ENCODE measurements around the gene DOCK2.

DNA sequence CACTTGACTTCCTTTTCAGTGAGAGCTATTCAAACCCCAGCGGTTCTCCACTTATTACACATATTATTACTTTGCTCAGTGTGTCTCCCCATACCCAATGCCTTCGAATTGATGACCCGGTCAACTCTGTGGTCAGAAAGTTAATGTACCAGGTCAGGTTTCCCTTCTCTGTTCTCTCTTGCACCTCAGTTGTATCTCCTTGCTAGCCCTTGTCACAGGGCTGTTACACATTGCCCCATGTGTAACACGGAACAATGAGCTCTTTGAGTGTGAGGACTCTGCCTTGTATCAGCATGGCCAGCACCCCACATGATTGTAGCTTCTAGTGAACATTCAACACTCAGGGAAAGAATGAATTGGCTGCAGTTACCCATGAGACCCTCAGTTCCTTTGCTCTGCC is 73.6 kb downstream of the DOCK2 start:
- TF ChIP-seq, protein P1, sequence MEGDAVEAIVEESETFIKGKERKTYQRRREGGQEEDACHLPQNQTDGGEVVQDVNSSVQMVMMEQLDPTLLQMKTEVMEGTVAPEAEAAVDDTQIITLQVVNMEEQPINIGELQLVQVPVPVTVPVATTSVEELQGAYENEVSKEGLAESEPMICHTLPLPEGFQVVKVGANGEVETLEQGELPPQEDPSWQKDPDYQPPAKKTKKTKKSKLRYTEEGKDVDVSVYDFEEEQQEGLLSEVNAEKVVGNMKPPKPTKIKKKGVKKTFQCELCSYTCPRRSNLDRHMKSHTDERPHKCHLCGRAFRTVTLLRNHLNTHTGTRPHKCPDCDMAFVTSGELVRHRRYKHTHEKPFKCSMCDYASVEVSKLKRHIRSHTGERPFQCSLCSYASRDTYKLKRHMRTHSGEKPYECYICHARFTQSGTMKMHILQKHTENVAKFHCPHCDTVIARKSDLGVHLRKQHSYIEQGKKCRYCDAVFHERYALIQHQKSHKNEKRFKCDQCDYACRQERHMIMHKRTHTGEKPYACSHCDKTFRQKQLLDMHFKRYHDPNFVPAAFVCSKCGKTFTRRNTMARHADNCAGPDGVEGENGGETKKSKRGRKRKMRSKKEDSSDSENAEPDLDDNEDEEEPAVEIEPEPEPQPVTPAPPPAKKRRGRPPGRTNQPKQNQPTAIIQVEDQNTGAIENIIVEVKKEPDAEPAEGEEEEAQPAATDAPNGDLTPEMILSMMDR (optimal IDR thresholded peaks at IDR 0.05 in 1 of 3, IDR thresholded peaks at IDR 0.05 in 1 of 3, conservative IDR thresholded peaks at IDR 0.05 in 1 of 3; ENCODE audit: extremely low read depth in 1 of 3, insufficient read depth in 2 of 3, low read length in 3 of 3) = no peak
- TF ChIP-seq EZH2 (IDR thresholded peaks at IDR 0.05; ENCODE audit: low read length) = no peak

Measured in keratinocyte (primary cell).